NCI-H2227 (cell line): Measurements from ENCODE around the gene LCN2.
"Not testable (repeated sequence)": the region's sequence is repeated elsewhere in the genome, so short reads cannot be mapped to it uniquely, and the experiment has no call there.

Experiments
- DNase-seq: peaks from one replicate; lab custom pipeline; 2025; ENCODE audit not compliant: unreplicated experiment; lab: John Stamatoyannopoulos, UW

The LCN2 gene

DNA sequence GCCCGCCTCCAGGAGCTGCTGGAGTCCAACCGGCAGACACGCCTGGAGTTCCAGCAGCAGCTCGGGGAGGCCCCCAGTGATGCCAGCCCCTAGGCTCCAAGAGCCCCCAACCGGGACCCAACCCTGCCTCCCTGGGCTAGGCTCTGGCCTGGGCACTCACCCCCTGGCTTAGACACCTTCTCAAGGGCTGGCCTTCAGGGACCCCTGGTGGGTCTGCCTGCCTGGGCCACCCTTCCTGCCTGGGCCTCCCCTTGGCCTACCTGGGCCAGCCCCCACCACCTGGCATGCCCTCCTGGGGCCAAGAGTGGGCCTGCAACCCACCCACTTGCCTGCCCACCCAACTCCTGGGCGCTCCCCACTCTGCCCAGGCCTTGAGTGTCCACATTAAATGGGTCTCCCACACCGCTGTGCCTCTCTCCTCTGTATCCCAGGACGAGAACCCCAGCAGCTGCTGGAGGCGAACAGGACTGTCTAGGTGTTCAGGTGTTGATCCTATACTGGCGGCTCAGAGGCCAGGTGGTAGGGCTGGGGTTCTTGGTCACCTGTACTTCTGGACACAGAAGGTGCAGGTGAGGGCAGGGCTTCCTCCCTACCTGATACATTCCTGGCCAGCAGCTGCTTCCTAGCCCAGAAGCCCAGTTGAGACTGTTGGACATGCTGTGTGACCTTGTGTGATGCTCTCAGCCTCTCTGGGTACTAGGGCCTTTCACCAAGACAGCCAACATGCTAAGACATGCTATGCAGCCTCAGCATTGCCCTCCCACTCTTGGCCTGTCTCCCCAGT lies 14.5 kb downstream of the LCN2 start:
- DNase-seq = no peak

DNA sequence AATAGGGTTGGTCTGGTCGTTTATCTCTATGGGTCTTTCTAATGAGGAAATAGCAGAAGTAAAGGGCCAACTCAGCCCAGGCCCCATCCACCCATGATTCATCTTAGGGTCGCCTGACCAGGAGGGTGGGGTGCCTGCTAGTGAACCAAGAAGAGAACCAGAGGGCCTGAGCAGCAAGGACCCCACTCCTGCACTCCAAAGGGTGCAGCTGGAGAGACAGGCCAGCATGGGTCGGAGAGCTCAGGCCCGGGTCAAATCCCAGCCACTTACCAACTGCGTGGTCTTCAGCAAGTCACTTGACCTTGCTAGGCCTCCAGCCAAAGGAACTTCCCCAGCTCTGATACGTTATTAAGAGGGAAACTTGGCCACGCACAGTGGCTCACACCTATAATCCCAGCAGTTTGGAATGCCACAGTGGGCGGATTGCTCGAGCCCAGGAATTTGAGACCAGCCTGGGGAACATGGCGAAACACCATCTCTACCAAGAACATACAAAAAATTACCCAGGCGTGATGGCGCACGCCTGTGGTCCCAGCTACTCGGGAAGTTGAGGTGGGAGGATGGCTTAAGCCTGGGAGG lies 15.1 kb downstream of the LCN2 start:
- no peak for DNase-seq

- DNase-seq = no peak
These were observed 16.9 kb downstream of the LCN2 start for GRCh38 chr9:128166169-128166568.

GRCh38 chr9:128167209-128167608 lies 18.0 kb downstream of the LCN2 start:
- no peak for DNase-seq

GRCh38 chr9:128168731-128169308 lies 19.6 kb downstream of the LCN2 start:
- no peak for DNase-seq

- no peak for DNase-seq
These were observed 20.2 kb downstream of the LCN2 start for GRCh38 chr9:128169492-128169891.

DNA sequence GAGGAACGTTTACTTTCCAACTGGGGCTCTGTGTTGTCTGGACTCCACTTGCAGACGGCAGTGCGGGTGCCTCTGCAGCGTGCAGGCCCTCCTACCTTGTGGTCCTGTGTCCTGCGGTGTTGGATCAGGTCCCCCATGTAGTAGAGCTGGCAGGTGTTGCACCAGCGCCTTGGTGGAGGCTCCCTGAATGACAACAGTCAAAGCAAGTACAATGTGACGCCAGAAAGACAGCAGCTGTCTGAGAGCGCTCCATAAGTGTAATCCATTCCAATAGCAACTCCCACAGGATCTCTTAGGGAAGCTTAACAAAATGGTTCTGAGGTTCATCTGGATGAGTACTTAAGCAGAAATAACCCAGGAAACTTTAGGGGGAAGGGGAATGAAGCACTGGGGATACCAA lies 20.7 kb downstream of the LCN2 start:
- DNase-seq = no peak

- no peak for DNase-seq
These were observed 24.8 kb downstream of the LCN2 start for GRCh38 chr9:128174062-128174461.

- no peak for DNase-seq
These were observed 25.9 kb downstream of the LCN2 start for GRCh38 chr9:128175102-128175563.

DNA sequence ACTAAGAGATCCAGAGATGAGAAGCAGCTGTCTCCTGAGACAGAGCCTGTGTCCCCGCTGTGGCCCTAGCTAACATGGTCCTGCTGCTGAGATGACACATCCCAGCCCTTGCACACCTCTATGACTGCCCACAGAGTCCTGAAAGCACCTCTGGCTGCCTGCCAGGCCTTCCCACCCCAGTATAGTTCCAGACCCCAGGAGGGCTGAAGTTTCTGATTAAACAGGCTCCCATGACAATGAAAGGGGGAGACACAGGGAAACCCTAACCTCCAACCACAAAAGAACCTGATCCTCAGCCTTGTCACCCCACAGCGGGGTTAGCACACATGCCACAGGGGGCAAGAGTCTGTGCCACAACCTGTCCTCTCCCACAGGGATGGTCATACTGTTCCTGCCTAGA lies 26.5 kb downstream of the LCN2 start:
- DNase-seq = no peak

DNA sequence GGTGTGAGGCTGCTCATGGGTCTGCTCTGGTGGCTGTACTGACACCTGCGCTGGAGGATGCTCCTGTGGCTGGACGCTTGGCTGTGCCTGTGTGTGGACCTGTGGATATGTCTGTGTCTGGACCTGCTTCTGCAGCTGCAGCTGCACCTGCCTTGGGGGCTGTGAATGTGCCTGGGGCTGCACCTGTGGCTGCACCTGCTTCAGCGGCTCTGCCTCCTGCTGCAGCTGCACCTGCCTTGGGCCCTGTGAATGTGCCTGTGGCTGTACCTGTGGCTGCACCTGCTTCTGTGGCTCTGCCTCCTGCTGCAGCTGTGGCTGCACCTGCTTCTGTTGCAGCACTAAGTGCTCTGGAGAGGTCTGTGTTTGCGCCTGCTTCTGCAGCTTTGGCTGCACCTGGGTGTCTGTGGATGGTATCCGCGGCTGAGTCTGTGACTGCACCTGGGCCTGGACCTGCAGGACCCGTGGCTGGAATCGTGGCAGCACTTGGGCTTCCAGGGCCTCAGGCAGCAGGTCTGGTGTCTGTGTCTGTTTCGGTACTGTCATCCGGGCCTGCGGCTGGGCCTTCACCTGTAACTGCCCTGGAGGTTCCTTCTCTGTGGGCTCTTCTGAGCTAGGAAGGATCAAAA lies 29.7 kb downstream of the LCN2 start:
- no peak for DNase-seq

- DNase-seq = no peak
These were observed 30.7 kb downstream of the LCN2 start for GRCh38 chr9:128180001-128180400.

DNA sequence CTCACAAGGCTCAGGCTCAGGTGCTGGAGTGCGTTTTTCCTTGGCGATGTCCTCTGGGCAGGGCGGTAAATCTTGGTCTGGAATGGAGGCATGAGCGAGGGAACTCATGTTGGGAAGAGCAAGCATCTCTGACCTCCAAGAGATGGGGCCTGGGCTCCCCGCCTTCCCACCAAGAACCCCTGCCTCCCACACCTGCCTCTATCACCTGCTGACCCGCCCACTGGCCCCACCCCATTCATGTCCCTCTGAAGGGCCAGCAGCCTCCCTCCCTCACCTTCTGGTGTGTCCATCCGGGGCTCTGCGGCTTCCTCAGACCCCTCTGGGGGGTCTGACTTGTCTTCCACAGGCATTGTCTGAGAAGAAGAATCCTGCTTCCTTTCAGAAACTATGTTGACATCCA lies 31.2 kb downstream of the LCN2 start:
- DNase-seq = no peak

- not testable (repeated sequence) for DNase-seq
These were observed 32.2 kb downstream of the LCN2 start for GRCh38 chr9:128181480-128181879.

DNA sequence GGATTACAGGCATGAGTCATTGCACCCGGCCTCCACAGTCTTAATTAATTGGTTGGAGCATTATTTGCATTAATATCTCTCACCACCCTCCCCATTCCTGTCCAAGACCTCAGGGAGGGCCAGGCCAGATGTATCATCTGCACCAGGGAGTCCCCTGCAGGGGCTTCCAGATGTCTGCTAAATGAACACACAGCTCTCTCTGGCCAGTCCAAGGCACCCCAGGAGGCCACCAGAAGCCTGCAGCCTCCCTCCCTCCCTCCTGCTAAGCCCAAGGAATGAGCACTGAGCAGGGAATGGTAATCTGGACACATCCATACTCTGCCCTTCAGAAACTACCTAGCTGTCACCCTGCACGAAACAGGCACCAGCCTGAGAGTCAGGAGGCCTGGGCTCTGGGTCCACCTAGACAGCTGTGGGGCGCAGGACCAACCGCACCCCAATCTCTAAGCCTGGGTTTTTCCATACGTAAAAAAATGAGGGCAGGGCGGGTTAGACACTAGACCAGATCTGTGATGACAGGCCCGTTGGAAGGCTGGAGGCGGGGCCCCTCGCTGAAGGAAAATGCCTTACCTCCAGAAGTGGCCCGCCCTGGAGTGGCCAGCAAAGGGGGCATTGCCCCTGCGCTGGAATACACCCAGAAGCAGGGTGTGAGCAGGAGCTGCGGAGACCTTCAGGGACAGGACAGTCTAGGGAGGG lies 33.8 kb downstream of the LCN2 start:
- DNase-seq = no peak

DNA sequence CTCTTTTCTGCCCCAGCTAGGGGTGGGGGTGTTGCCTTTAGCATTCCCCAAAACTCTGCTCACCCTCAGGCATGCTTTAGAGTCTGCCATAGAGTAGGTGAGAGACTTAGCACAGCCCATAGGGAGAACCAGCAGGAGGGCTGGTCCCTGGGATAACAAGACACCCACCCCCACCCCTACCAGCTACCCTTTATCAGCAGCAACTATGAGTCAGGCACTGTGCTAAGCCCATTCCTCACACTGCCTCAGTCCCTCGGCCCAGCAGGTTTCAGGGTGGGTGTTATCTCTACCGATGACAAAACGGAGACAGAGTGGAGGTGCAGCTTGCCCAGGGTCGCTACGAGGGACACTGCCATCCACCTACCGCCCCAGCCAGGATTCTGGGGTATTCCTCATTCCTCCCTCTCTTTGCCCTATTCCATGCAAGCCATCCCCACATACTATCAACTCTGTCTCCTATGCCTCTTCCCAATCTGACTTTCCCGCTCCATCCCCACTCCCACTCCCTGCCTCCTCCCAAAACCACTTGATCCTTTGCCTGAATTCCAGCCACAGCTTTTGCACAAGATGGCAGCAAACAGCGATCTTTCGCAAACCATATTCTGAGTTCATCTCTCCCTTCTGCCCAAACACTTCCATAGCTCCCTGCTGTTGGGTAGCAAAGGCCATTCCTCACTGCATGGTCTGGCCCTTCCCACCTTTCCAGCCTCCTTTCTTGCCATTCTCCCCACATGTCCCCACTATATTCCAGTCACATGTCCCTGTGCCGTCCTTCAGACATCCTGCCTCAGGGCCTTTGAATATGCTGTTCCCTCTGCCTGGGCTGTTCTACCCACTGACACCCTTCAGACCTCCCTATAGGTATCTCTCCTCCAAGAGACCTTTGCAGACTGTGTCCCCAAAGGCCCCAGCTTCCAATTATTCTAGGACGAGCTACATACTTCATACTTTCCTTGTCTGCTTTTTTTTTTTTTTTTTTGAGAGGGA lies 37.0 kb downstream of the LCN2 start:
- no peak for DNase-seq

DNA sequence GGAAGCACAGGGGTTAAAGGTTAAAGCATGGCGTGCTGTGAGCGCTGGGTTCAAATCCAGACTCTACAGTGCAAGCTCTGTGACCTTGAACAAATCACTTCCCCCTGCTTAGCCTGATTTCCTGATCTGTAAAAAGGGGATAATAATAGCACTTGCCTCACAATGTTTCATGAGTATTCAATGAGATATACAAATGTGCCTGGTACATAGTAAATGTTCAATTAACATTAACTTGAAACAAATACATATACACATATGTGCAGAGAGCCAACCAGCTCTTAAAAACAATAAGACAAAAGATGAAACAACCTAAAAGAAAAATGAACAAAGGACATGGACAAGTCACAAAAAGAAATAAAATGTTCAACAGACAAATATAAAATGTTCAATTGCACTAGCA lies 38.1 kb downstream of the LCN2 start:
- DNase-seq = no peak

GRCh38 chr9:128188209-128188608 lies 39.0 kb downstream of the LCN2 start:
- no peak for DNase-seq

DNA sequence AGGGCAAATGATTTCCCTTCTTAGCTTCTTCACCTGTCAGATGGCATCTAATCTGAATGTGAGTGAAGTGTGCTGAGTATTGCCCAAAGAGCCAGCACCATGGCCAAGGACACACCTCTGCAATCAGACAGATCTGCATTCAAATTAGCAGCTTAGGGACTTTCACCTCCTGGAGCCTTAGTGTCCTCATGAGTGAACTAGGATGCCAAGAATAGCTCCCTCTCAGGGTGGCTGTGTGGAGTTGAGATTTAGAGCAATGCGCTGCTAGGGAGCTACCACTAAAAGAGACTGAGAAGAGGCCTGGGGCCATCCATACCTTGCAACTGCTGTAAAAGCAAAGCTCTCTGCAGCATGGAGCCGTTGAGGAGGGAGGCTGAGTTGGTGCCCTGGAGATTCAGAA lies 40.8 kb downstream of the LCN2 start:
- DNase-seq = no peak
